ENCODE data around the gene SCNN1A. TPM values are rescaled to one million over a fixed set of nuclear protein-coding genes. Genes with fewer than 3 reads are reported as not detected.

SCNN1A gene
- total RNA-seq, 1 donor from 2014 or later = not detected

- peaks cover 8% of the 10 kb centered on the region for H3K27me3 Mint-ChIP-seq (ENCODE audit: low read depth)
- no peak for DNase-seq (ENCODE audit: low spot score)
- no peaks in the 10 kb centered on the region for H3K36me3 Mint-ChIP-seq (ENCODE audit: low read depth)
- intact Hi-C loops (cut with micrococcal nuclease) = no loop called here
- H3K27ac Mint-ChIP-seq = no peak overlapping the region
- no peaks in the 10 kb centered on the region for H3K9me3 Mint-ChIP-seq
- no peak overlapping the region for H3K4me3 Mint-ChIP-seq (ENCODE audit: low read depth)
- H3K4me1 Mint-ChIP-seq (ENCODE audit: low read depth) = peaks cover 25% of the 10 kb centered on the region
Observed at GRCh38 chr12:6319446-6319845, 55.9 kb downstream of the SCNN1A start.

- Mint-ChIP-seq H3K4me3 (ENCODE audit: low read depth) (no peak overlapping the region), H3K9me3 (no peaks in the 10 kb centered on the region), H3K27me3 (ENCODE audit: low read depth) (peaks cover 8% of the 10 kb centered on the region), H3K4me1 (ENCODE audit: low read depth) (peaks cover 18% of the 10 kb centered on the region), H3K36me3 (ENCODE audit: low read depth) (no peaks in the 10 kb centered on the region), H3K27ac (peak overlapping the region; percentile 16)
- no peak for DNase-seq (ENCODE audit: low spot score)
- intact Hi-C loops (cut with micrococcal nuclease) = no loop called here
Observed at GRCh38 chr12:6318440-6318879, 56.9 kb downstream of the SCNN1A start.

DNA sequence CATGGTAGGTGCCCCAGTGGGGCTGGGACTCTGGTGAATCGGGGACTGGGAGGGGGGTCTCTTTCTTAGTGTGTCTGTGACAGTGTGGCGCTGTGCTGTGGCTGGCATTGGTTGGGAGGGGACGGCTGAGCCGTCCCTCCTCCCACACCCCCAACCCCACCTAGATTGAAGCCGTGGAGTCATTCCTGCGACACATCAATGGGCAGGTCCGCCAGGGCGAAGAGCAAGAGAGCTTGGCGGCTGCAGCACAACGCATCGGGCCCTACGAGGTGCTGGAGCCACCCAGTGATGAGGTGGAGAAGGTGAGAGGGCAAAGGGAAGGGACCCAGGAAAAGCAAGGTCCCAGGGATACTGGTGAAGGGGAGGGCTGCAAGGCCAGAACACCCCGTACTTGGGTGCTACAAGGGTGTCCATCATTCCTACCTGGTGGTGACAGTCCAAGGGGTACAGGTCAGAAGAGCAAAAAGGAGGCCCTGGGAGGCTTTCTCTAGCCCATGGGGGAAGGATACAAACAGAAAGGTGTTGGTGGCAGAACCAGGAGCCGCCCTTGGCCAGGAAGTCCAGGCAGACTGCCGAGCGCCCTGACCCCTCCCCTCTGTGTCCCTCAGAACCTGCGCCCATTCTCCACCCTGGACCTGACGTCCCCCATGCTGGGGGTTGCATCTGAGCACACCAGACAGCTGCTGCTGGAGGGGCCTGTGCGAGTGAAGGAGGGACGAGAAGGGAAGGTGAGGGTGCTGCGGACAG, 57.5 kb downstream of the SCNN1A start:
- H3K27ac Mint-ChIP-seq = no peak overlapping the region
- intact Hi-C loops (cut with micrococcal nuclease) = no loop called here

GRCh38 chr12:6316921-6317692, 58.3 kb downstream of the SCNN1A start:
- Mint-ChIP-seq H3K36me3 (ENCODE audit: low read depth) (no peaks in the 10 kb centered on the region), H3K27me3 (ENCODE audit: low read depth) (peaks cover 9% of the 10 kb centered on the region), H3K9me3 (no peaks in the 10 kb centered on the region), H3K4me3 (ENCODE audit: low read depth) (no peak overlapping the region), H3K27ac (no peak overlapping the region), H3K4me1 (ENCODE audit: low read depth) (peaks cover 16% of the 10 kb centered on the region)
- no peak for DNase-seq (ENCODE audit: low spot score)
- intact Hi-C loops (cut with micrococcal nuclease) = no loop called here

More for the DNA sequence above, 57.5 kb downstream of the SCNN1A start:
- peaks cover 8% of the 10 kb centered on the region for H3K27me3 Mint-ChIP-seq (ENCODE audit: low read depth)
- H3K4me1 Mint-ChIP-seq (ENCODE audit: low read depth) = peaks cover 14% of the 10 kb centered on the region
- no peaks in the 10 kb centered on the region for H3K9me3 Mint-ChIP-seq
- no peak for DNase-seq (ENCODE audit: low spot score)
- H3K4me3 Mint-ChIP-seq (ENCODE audit: low read depth) = no peak overlapping the region
- H3K36me3 Mint-ChIP-seq (ENCODE audit: low read depth) = no peaks in the 10 kb centered on the region

GRCh38 chr12:6315704-6316597, 59.4 kb downstream of the SCNN1A start:
- Mint-ChIP-seq H3K27me3 (ENCODE audit: low read depth) (peaks cover 15% of the 10 kb centered on the region), H3K36me3 (ENCODE audit: low read depth) (no peaks in the 10 kb centered on the region), H3K4me3 (ENCODE audit: low read depth) (no peak overlapping the region), H3K4me1 (ENCODE audit: low read depth) (peaks cover 16% of the 10 kb centered on the region), H3K9me3 (no peaks in the 10 kb centered on the region), H3K27ac (no peak overlapping the region)
- no peak for DNase-seq (ENCODE audit: low spot score)
- intact Hi-C loops (cut with micrococcal nuclease) = no loop called here

DNA sequence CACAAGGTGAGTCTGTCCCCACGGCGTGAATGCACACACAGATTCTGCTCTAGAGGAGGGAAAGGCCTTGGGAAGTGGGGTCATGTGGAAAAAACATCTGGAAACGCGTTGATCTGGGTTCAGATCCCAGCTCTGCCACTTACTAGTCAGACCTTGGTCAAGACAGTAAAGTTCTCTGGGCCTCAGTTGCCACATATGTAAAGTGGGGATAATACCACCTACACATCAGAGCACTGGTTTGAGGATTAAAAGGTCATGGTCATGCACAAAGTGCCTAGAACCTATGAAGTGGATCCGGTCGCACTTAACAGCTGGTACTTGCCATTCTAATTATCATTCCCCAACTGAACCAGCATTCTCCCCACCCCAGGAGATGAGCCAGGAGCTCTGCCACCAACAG, 60.2 kb downstream of the SCNN1A start:
- intact Hi-C loops (cut with micrococcal nuclease) = no loop called here
- H3K4me3 Mint-ChIP-seq (ENCODE audit: low read depth) = no peak overlapping the region
- no peak overlapping the region for H3K27ac Mint-ChIP-seq
- H3K4me1 Mint-ChIP-seq (ENCODE audit: low read depth) = peaks cover 16% of the 10 kb centered on the region
- H3K27me3 Mint-ChIP-seq (ENCODE audit: low read depth) = peaks cover 15% of the 10 kb centered on the region
- no peak for DNase-seq (ENCODE audit: low spot score)
- no peaks in the 10 kb centered on the region for H3K36me3 Mint-ChIP-seq (ENCODE audit: low read depth)
- no peaks in the 10 kb centered on the region for H3K9me3 Mint-ChIP-seq

DNA sequence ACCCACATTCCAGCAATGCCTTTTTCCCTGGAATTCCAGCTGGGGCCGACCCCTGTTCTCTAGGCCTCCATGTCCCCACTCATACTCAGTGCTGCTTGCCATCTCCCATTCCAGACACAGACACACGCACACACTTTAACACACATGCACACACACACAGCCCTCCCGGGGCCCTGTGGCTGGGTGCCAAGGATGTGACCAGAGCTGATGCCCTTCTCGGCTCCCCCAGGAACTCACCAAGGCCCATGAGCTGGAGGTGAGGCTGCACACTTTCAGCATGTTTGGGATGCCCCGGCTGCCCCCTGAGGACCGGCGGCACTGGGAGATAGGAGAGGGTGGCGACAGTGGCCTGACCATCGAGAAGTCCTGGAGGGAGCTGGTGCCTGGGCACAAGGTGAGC, 60.6 kb downstream of the SCNN1A start:
- Mint-ChIP-seq H3K9me3 (no peaks in the 10 kb centered on the region), H3K27me3 (ENCODE audit: low read depth) (peaks cover 14% of the 10 kb centered on the region), H3K4me1 (ENCODE audit: low read depth) (peaks cover 16% of the 10 kb centered on the region), H3K36me3 (ENCODE audit: low read depth) (no peaks in the 10 kb centered on the region), H3K27ac (no peak overlapping the region), H3K4me3 (ENCODE audit: low read depth) (no peak overlapping the region)
- intact Hi-C loops (cut with micrococcal nuclease) = no loop called here
- DNase-seq (ENCODE audit: low spot score) = no peak

DNA sequence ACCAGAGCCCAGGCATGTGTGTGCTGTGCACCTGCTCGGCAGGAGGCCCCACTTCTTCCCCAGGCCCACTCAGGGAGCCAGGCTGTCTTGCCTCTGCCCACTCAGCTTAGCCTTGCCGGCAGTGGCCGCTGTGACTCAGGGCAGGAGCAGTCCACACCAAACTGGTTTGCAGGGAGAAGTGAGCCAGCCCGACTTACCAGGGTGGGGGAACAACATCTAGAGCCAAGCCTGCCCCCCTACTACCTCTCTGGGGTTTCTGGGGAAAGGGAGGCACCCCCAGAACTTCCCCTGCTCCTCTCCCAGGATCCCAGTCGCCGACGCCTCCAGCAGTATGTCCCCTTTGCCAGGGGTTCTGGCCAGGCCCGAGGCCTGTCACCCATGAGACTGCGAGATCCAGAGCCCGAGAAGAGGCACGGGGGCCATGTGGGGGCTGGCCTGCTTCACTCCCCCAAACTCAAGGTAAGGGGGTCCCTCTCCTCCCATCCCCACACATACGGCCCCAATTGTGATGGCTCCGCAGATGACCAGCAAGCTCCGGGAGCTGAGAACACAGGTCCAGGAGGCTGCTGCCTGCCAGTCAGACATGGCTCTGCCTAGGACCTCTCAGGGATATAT, 61.9 kb downstream of the SCNN1A start:
- no peak for DNase-seq (ENCODE audit: low spot score)
- H3K36me3 Mint-ChIP-seq (ENCODE audit: low read depth) = no peaks in the 10 kb centered on the region
- H3K27ac Mint-ChIP-seq = no peak overlapping the region
- H3K27me3 Mint-ChIP-seq (ENCODE audit: low read depth) = peaks cover 21% of the 10 kb centered on the region
- peaks cover 11% of the 10 kb centered on the region for H3K4me1 Mint-ChIP-seq (ENCODE audit: low read depth)
- H3K9me3 Mint-ChIP-seq = no peaks in the 10 kb centered on the region
- no peak overlapping the region for H3K4me3 Mint-ChIP-seq (ENCODE audit: low read depth)
- intact Hi-C loops (cut with micrococcal nuclease) = no loop called here

DNA sequence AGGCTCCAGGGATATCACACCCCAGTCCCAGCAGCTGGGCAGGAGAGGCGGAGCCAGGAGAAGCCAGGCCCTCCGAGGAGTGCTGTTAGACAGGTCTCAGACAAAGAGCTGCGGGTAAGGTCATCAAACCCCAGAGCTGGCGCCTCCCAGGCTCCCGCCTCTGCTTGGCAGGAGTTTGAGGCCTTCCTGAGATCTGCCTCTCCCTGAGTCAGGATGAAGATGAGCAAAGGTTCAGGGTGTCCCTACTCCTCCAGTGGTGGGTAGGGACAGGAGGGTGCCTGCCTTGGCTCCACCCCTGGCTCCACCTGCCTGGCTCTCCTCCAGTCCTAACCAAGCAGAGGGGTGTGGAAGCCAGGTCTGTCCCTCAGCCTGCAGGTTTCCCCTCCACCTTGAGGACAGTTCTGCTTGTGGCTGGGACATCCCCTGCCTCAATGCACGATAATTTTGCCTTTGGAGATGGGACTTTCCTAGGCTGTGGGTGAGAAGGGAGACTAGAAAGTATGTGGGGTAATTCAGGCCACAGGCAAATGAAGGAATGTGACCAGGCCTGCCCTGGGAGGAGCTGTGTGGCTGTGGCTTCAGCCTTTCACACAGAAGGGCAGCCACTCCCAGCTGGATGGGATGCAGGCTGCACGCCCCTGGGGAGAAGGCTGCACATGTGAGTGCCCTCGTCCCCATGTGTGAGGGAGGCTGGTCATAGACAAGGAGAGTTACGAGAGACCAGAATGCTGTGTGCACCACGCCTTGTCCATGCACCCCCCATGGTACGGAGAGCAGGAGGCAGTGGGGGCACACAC, 62.6 kb downstream of the SCNN1A start:
- no peak for DNase-seq (ENCODE audit: low spot score)
- intact Hi-C loops (cut with micrococcal nuclease) = no loop called here
- H3K27ac Mint-ChIP-seq = no peak overlapping the region
- H3K36me3 Mint-ChIP-seq (ENCODE audit: low read depth) = no peaks in the 10 kb centered on the region
- no peaks in the 10 kb centered on the region for H3K9me3 Mint-ChIP-seq
- H3K4me3 Mint-ChIP-seq (ENCODE audit: low read depth) = no peak overlapping the region
- H3K27me3 Mint-ChIP-seq (ENCODE audit: low read depth) = peaks cover 25% of the 10 kb centered on the region
- H3K4me1 Mint-ChIP-seq (ENCODE audit: low read depth) = peaks cover 5% of the 10 kb centered on the region

GRCh38 chr12:6311822-6312528, 63.4 kb downstream of the SCNN1A start:
- no peak for DNase-seq (ENCODE audit: low spot score)
- Mint-ChIP-seq H3K27ac (no peak overlapping the region), H3K9me3 (no peaks in the 10 kb centered on the region), H3K36me3 (ENCODE audit: low read depth) (no peaks in the 10 kb centered on the region), H3K27me3 (ENCODE audit: low read depth) (peaks cover 29% of the 10 kb centered on the region), H3K4me1 (ENCODE audit: low read depth) (peaks cover 4% of the 10 kb centered on the region), H3K4me3 (ENCODE audit: low read depth) (no peak overlapping the region)
- intact Hi-C loops (cut with micrococcal nuclease) = no loop called here

- Mint-ChIP-seq H3K27me3 (ENCODE audit: low read depth) (peaks cover 34% of the 10 kb centered on the region), H3K4me3 (ENCODE audit: low read depth) (no peak overlapping the region), H3K9me3 (no peaks in the 10 kb centered on the region), H3K4me1 (ENCODE audit: low read depth) (peaks cover 4% of the 10 kb centered on the region), H3K36me3 (ENCODE audit: low read depth) (no peaks in the 10 kb centered on the region), H3K27ac (no peak overlapping the region)
- intact Hi-C loops (cut with micrococcal nuclease) = no loop called here
- DNase-seq (ENCODE audit: low spot score) = no peak
Observed at GRCh38 chr12:6310771-6311610, 64.4 kb downstream of the SCNN1A start.
